GM12878 (cell line): ENCODE results near the gene LTA.

Experiments
- BRCA1 ChIP-seq: IDR thresholded peaks from 2 replicates; pipeline ENCODE4 v1.6.1; 2011; ENCODE audit warnings: low read depth, low read length, improper control_type of control experiment
- EZH2 ChIP-seq: IDR thresholded peaks from 2 replicates; pipeline ENCODE4 v1.6.1; 2012; ENCODE audit warnings: low read depth, mild to moderate bottlenecking, control low read depth, inconsistent platforms, low read length, borderline replicate concordance; ENCODE audit not compliant: control insufficient read depth
- POLR2A ChIP-seq: IDR thresholded peaks from 2 replicates; pipeline ENCODE4 v1.6.1; 2011; ENCODE audit warnings: low read depth, mild to moderate bottlenecking, low read length
- SMC3 ChIP-seq: IDR thresholded peaks from 2 replicates; pipeline ENCODE4 v1.6.1; 2011; ENCODE audit warnings: low read length, improper control_type of control experiment, borderline replicate concordance
- SP1 ChIP-seq: IDR thresholded peaks from one replicate; pipeline ENCODE4 v1.6.1; 2011; ENCODE audit warnings: low read depth, low read length
- STAT3 ChIP-seq: IDR thresholded peaks from 2 replicates; pipeline ENCODE4 v1.6.1; 2011; ENCODE audit warnings: low read depth, low read length, improper control_type of control experiment
- SUPT20H ChIP-seq: IDR thresholded peaks from 2 replicates; pipeline ENCODE4 v1.6.1; 2011; ENCODE audit warnings: low read depth, mild to moderate bottlenecking, low read length, moderate library complexity, borderline replicate concordance; ENCODE audit not compliant: control insufficient read depth
- ZNF274 ChIP-seq: IDR thresholded peaks from one replicate; pipeline ENCODE4 v1.8.0; 2011; ENCODE audit not compliant: insufficient read length, insufficient read depth
- ZZZ3 ChIP-seq: IDR thresholded peaks from 2 replicates; pipeline ENCODE4 v1.6.1; 2011; ENCODE audit warnings: low read depth; ENCODE audit not compliant: control insufficient read depth, insufficient read length
- TF ChIP-seq, protein P1 (sequence below): fragments of 450-650 bp; IDR thresholded peaks from 2 replicates; pipeline ENCODE4 v1.6.1; 2016; ENCODE audit warnings: mild to moderate bottlenecking
- TF ChIP-seq, protein P2 (sequence below), 3 experiments: IDR thresholded peaks in 2 of 3; conservative IDR thresholded peaks in 1 of 3; 2 replicates each; pipeline ENCODE4 v1.5.1; 2011; ENCODE audit warnings: low read depth in 3 of 3, low read length in 3 of 3, mild to moderate bottlenecking in 3 of 3, control low read depth in 2 of 3, moderate library complexity in 2 of 3, inconsistent platforms in 1 of 3, mixed read lengths in 1 of 3; ENCODE audit not compliant: control insufficient read depth in 2 of 3, insufficient read depth in 1 of 3; ENCODE audit errors: extremely low read depth in 1 of 3
- TF ChIP-seq, protein P3 (sequence below): fragments of 450-650 bp; formaldehyde crosslinking; IDR thresholded peaks from 2 replicates; pipeline ENCODE4 v1.4.0; 2020; ENCODE audit warnings: mild to moderate bottlenecking, moderate library complexity

DNA sequence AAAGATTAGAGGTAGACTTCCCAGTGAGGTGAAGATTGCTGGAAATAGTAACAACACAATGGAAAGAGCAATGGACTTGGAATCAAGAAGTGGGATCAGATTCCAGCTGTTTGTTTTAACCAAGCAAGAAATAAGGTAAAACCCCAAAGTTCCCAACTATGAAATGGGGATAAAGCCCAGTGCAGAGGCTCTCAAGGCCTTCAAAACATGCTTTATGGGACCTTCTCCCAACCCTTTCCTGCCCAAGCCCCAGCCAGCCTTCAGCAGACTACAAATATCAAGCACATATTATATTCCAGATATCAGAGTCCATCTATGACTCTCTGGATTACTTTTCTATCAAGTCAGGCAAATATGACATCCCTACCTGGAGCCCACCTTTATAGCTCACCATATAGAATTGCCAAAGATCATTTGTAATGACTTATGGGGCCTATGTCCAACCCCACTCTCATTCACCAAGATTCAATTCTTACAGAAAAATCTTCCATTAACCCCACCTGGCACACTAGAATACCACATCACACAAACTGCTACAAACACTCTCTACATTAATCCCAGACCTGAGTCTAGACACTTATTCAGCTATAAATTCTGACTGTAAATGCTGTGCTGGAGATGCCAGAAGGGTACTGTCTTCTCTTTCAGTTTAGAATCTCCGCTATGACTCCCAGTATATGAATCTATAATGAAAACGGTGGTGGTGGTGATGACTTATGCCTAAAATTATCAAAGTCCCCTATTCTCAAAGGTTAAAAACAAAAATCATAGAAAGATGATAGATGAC is 36.4 kb upstream of the LTA start:
- no peak for TF ChIP-seq SMC3
- TF ChIP-seq, protein P1, sequence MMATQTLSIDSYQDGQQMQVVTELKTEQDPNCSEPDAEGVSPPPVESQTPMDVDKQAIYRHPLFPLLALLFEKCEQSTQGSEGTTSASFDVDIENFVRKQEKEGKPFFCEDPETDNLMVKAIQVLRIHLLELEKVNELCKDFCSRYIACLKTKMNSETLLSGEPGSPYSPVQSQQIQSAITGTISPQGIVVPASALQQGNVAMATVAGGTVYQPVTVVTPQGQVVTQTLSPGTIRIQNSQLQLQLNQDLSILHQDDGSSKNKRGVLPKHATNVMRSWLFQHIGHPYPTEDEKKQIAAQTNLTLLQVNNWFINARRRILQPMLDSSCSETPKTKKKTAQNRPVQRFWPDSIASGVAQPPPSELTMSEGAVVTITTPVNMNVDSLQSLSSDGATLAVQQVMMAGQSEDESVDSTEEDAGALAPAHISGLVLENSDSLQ = no peak
- TF ChIP-seq SP1 = no peak
- no peak for TF ChIP-seq ZNF274
- TF ChIP-seq, protein P2, sequence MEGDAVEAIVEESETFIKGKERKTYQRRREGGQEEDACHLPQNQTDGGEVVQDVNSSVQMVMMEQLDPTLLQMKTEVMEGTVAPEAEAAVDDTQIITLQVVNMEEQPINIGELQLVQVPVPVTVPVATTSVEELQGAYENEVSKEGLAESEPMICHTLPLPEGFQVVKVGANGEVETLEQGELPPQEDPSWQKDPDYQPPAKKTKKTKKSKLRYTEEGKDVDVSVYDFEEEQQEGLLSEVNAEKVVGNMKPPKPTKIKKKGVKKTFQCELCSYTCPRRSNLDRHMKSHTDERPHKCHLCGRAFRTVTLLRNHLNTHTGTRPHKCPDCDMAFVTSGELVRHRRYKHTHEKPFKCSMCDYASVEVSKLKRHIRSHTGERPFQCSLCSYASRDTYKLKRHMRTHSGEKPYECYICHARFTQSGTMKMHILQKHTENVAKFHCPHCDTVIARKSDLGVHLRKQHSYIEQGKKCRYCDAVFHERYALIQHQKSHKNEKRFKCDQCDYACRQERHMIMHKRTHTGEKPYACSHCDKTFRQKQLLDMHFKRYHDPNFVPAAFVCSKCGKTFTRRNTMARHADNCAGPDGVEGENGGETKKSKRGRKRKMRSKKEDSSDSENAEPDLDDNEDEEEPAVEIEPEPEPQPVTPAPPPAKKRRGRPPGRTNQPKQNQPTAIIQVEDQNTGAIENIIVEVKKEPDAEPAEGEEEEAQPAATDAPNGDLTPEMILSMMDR (IDR thresholded peaks at IDR 0.05 in 2 of 3, conservative IDR thresholded peaks at IDR 0.05 in 1 of 3; ENCODE audit: control insufficient read depth in 2 of 3, extremely low read depth in 1 of 3, insufficient read depth in 1 of 3, low read depth in 3 of 3, low read length in 3 of 3) = no peak
- TF ChIP-seq, protein P3, sequence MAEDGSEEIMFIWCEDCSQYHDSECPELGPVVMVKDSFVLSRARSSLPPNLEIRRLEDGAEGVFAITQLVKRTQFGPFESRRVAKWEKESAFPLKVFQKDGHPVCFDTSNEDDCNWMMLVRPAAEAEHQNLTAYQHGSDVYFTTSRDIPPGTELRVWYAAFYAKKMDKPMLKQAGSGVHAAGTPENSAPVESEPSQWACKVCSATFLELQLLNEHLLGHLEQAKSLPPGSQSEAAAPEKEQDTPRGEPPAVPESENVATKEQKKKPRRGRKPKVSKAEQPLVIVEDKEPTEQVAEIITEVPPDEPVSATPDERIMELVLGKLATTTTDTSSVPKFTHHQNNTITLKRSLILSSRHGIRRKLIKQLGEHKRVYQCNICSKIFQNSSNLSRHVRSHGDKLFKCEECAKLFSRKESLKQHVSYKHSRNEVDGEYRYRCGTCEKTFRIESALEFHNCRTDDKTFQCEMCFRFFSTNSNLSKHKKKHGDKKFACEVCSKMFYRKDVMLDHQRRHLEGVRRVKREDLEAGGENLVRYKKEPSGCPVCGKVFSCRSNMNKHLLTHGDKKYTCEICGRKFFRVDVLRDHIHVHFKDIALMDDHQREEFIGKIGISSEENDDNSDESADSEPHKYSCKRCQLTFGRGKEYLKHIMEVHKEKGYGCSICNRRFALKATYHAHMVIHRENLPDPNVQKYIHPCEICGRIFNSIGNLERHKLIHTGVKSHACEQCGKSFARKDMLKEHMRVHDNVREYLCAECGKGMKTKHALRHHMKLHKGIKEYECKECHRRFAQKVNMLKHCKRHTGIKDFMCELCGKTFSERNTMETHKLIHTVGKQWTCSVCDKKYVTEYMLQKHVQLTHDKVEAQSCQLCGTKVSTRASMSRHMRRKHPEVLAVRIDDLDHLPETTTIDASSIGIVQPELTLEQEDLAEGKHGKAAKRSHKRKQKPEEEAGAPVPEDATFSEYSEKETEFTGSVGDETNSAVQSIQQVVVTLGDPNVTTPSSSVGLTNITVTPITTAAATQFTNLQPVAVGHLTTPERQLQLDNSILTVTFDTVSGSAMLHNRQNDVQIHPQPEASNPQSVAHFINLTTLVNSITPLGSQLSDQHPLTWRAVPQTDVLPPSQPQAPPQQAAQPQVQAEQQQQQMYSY (CRISPR knock-in tag) = no peak
- no peak for TF ChIP-seq STAT3
- no peak for TF ChIP-seq ZZZ3
- TF ChIP-seq SUPT20H = no peak
- no peak for TF ChIP-seq EZH2
- no peak for TF ChIP-seq BRCA1
- no peak for TF ChIP-seq POLR2A
